DOHH2 (cell line): ENCODE measurements around the gene PGAM2.

Experiments used
- H3F3A ChIP-seq: fragments of 200-600 bp; sonication (generic), shearing (Covaris generic); 2 replicates; pipeline ENCODE4 v1.6.0; 2016; ENCODE audit warnings: antibody characterized with exemption, mild to moderate bottlenecking; ENCODE audit not compliant: control insufficient read depth, insufficient read depth
- H3K27ac ChIP-seq: fragments of 200-600 bp; sonication (generic); 2 replicates; pipeline ENCODE4 v1.5.1; 2014; ENCODE audit warnings: low read depth, mild to moderate bottlenecking, low read length, moderate library complexity
- H3K27me3 ChIP-seq: fragments of 200-600 bp; sonication (generic); 2 replicates; pipeline ENCODE4 v1.6.1; 2014; ENCODE audit warnings: mild to moderate bottlenecking, low read length, mixed read lengths; ENCODE audit not compliant: control insufficient read depth
- H3K36me3 ChIP-seq: fragments of 200-600 bp; sonication (generic); 2 replicates; pipeline ENCODE4 v1.6.1; 2014; ENCODE audit warnings: mild to moderate bottlenecking, low read length, moderate library complexity, mixed read lengths; ENCODE audit not compliant: control insufficient read depth
- H3K4me1 ChIP-seq: fragments of 200-600 bp; sonication (generic); 2 replicates; pipeline ENCODE4 v1.6.1; 2014; ENCODE audit warnings: mild to moderate bottlenecking, low read length, mixed read lengths; ENCODE audit not compliant: control insufficient read depth
- H3K4me2 ChIP-seq: fragments of 200-600 bp; sonication (generic); 2 replicates; pipeline ENCODE4 v1.6.0; 2014; ENCODE audit warnings: mild to moderate bottlenecking, low read length, moderate library complexity
- H3K4me3 ChIP-seq: fragments of 200-600 bp; sonication (generic); 2 replicates; pipeline ENCODE4 v1.5.1; 2014; ENCODE audit warnings: mild to moderate bottlenecking, low read length, mixed read lengths
- H3K79me2 ChIP-seq: fragments of 200-600 bp; sonication (generic); 2 replicates; pipeline ENCODE4 v1.6.1; 2014; ENCODE audit warnings: mild to moderate bottlenecking, low read length, mixed read lengths; ENCODE audit not compliant: control insufficient read depth
- H3K9me2 ChIP-seq: fragments of 200-600 bp; sonication (generic); replicated peaks from 2 replicates; pipeline ENCODE4 v1.6.1; 2014; ENCODE audit warnings: mild to moderate bottlenecking, low read length, mixed read lengths; ENCODE audit not compliant: control insufficient read depth
- H3K9me3 ChIP-seq: fragments of 200-600 bp; sonication (generic); 2 replicates; pipeline ENCODE4 v1.6.1; 2014; ENCODE audit warnings: antibody characterized with exemption, low read length, mixed read lengths; ENCODE audit not compliant: control insufficient read depth, insufficient read depth
- H4K20me1 ChIP-seq: fragments of 200-600 bp; sonication (generic); 2 replicates; pipeline ENCODE4 v1.6.0; 2014; ENCODE audit warnings: low read depth, mild to moderate bottlenecking, antibody characterized with exemption, low read length, moderate library complexity; ENCODE audit not compliant: control insufficient read depth, insufficient read depth
- CTCF ChIP-seq: fragments of 200-600 bp; sonication (generic); IDR thresholded peaks from one replicate; pipeline ENCODE4 v1.5.1; 2014; ENCODE audit warnings: antibody characterized with exemption, mild to moderate bottlenecking, low read depth, low read length; ENCODE audit not compliant: poor library complexity, severe bottlenecking
- EZH2phosphoT487 ChIP-seq: fragments of 200-600 bp; sonication (generic); IDR thresholded peaks from 2 replicates; pipeline ENCODE4 v1.6.1; 2017; ENCODE audit warnings: borderline replicate concordance, mild to moderate bottlenecking, antibody characterized with exemption, low read length, moderate library complexity, mixed read lengths

Gene PGAM2

GRCh38 chr7:44052771-44053365 lies 12.5 kb downstream of the PGAM2 start:
- H3K36me3 ChIP-seq = peaks cover 94% of the 10 kb centered on the region
- H3K4me1 ChIP-seq = peaks cover 27% of the 10 kb centered on the region
- H3K9me3 ChIP-seq = no peaks in the 10 kb centered on the region
- H3K79me2 ChIP-seq = peaks cover 78% of the 10 kb centered on the region
- no peak overlapping the region for H3K4me2 ChIP-seq
- peaks cover 16% of the 10 kb centered on the region for H4K20me1 ChIP-seq
- no peak overlapping the region for H3K27ac ChIP-seq
- no peak overlapping the region for H3K4me3 ChIP-seq
- H3F3A ChIP-seq = peaks cover 5% of the 10 kb centered on the region
- no peaks in the 10 kb centered on the region for H3K27me3 ChIP-seq
- TF ChIP-seq CTCF (no peak), EZH2phosphoT487 (no peak)
- no peaks in the 10 kb centered on the region for H3K9me2 ChIP-seq

GRCh38 chr7:44051611-44052220 lies 13.7 kb downstream of the PGAM2 start:
- Histone ChIP-seq H3K27ac (no peak overlapping the region), H3K4me2 (no peak overlapping the region), H3K9me3 (no peaks in the 10 kb centered on the region), H4K20me1 (peaks cover 19% of the 10 kb centered on the region), H3K79me2 (peaks cover 87% of the 10 kb centered on the region), H3K9me2 (no peaks in the 10 kb centered on the region), H3K4me3 (no peak overlapping the region), H3K4me1 (peaks cover 26% of the 10 kb centered on the region), H3K27me3 (no peaks in the 10 kb centered on the region), H3F3A (peaks cover 5% of the 10 kb centered on the region), H3K36me3 (peaks cover 92% of the 10 kb centered on the region)
- no peak for TF ChIP-seq EZH2phosphoT487
- TF ChIP-seq CTCF = no peak

GRCh38 chr7:44050915-44051560 lies 14.3 kb downstream of the PGAM2 start:
- H3F3A ChIP-seq = peaks cover 10% of the 10 kb centered on the region
- H3K36me3 ChIP-seq = peaks cover 91% of the 10 kb centered on the region
- H3K4me3 ChIP-seq = no peak overlapping the region
- H3K9me3 ChIP-seq = no peaks in the 10 kb centered on the region
- H3K4me2 ChIP-seq = no peak overlapping the region
- TF ChIP-seq CTCF (no peak), EZH2phosphoT487 (no peak)
- H4K20me1 ChIP-seq = peaks cover 19% of the 10 kb centered on the region
- H3K9me2 ChIP-seq = no peaks in the 10 kb centered on the region
- peaks cover 26% of the 10 kb centered on the region for H3K4me1 ChIP-seq
- no peak overlapping the region for H3K27ac ChIP-seq
- peaks cover 87% of the 10 kb centered on the region for H3K79me2 ChIP-seq
- H3K27me3 ChIP-seq = no peaks in the 10 kb centered on the region
